ENCODE results near the gene S100A11.
A peak's percentile ranks its signal among the peaks of the same experiment; 100 is the strongest.

S100A11 gene

GRCh38 chr1:151985768-151986167, 51.0 kb downstream of the S100A11 start:
- H3K4me2 ChIP-seq: no peak overlapping the region

GRCh38 chr1:151985270-151985669, 51.5 kb downstream of the S100A11 start:
- Histone ChIP-seq H3K9ac (no peak overlapping the region), H2AFZ (ENCODE audit: low read depth) (no peak overlapping the region), H3K27me3 (ENCODE audit: insufficient read depth, low read depth) (no peaks in the 10 kb centered on the region), H3K4me3 (IDR thresholded peaks at IDR 0.05; ENCODE audit: insufficient read depth, low read depth, low read length) (no peak overlapping the region), H3K27ac (no peak overlapping the region), H3K4me2 (no peak overlapping the region), H4K20me1 (ENCODE audit: insufficient read depth) (no peaks in the 10 kb centered on the region), H3K36me3 (ENCODE audit: insufficient read depth) (no peaks in the 10 kb centered on the region), H3K79me2 (ENCODE audit: insufficient read depth, low read depth) (no peaks in the 10 kb centered on the region), H3K4me1 (ENCODE audit: low read depth, poor library complexity, severe bottlenecking) (peaks cover 23% of the 10 kb centered on the region)
- no peak for TF ChIP-seq CTCF (conservative IDR thresholded peaks at IDR 0.05; ENCODE audit: low read depth, low read length)

More at GRCh38 chr1:151985768-151986167, 51.0 kb downstream of the S100A11 start:
- Histone ChIP-seq H3K4me3 (IDR thresholded peaks at IDR 0.05; ENCODE audit: insufficient read depth, low read depth, low read length) (no peak overlapping the region), H2AFZ (ENCODE audit: low read depth) (no peak overlapping the region), H3K27ac (no peak overlapping the region), H3K36me3 (ENCODE audit: insufficient read depth) (no peaks in the 10 kb centered on the region), H3K9ac (no peak overlapping the region), H4K20me1 (ENCODE audit: insufficient read depth) (no peaks in the 10 kb centered on the region), H3K4me1 (ENCODE audit: low read depth, poor library complexity, severe bottlenecking) (peaks cover 23% of the 10 kb centered on the region), H3K79me2 (ENCODE audit: insufficient read depth, low read depth) (no peaks in the 10 kb centered on the region), H3K27me3 (ENCODE audit: insufficient read depth, low read depth) (no peaks in the 10 kb centered on the region)
- no peak for TF ChIP-seq CTCF (conservative IDR thresholded peaks at IDR 0.05; ENCODE audit: low read depth, low read length)

DNA sequence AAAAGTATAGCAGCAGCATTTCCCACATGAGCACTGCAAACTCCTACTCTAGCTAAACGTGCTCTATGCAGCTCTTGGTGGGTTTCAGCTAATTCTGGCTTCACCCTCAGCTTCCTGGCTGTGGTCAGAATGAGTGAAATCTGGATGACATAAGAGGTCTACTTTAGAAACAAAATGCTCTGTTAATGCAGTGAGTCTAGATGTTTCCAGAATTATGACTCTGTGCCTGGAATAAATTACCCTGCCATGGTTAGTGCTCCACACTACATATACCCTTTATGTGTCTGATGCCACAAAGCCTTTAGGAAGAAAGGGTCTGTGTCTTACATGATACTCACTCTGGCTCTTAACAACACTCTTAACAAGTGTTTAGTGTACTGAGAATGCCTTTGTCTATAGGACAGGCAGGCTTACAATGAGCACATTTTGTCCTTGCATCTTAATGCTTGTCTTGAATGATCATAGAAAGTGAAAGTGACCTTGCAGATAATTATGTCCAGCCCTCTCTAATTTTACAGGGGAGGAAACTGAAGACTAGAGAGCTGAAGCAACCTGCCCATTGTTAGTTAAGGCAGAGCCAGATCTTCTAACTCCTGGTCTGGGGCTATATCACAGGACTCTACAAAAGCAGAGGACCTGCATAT, 52.4 kb downstream of the S100A11 start:
- no peaks in the 10 kb centered on the region for H3K27me3 ChIP-seq (ENCODE audit: insufficient read depth, low read depth)
- H3K36me3 ChIP-seq (ENCODE audit: insufficient read depth): no peaks in the 10 kb centered on the region
- peak overlapping the region; percentile 4 for H3K4me2 ChIP-seq
- no peak for TF ChIP-seq CTCF (conservative IDR thresholded peaks at IDR 0.05; ENCODE audit: low read depth, low read length)
- no peaks in the 10 kb centered on the region for H4K20me1 ChIP-seq (ENCODE audit: insufficient read depth)
- H3K4me1 ChIP-seq (ENCODE audit: low read depth, poor library complexity, severe bottlenecking): peaks cover 23% of the 10 kb centered on the region
- no peaks in the 10 kb centered on the region for H3K79me2 ChIP-seq (ENCODE audit: insufficient read depth, low read depth)
- no peak overlapping the region for H3K9ac ChIP-seq
- no peak overlapping the region for H2AFZ ChIP-seq (ENCODE audit: low read depth)
- no peak overlapping the region for H3K27ac ChIP-seq
- H3K4me3 ChIP-seq (IDR thresholded peaks at IDR 0.05; ENCODE audit: insufficient read depth, low read depth, low read length): no peak overlapping the region

All from KMS-11 (cell line).